ENCODE results near the gene C4orf36.

The C4orf36 gene

DNA sequence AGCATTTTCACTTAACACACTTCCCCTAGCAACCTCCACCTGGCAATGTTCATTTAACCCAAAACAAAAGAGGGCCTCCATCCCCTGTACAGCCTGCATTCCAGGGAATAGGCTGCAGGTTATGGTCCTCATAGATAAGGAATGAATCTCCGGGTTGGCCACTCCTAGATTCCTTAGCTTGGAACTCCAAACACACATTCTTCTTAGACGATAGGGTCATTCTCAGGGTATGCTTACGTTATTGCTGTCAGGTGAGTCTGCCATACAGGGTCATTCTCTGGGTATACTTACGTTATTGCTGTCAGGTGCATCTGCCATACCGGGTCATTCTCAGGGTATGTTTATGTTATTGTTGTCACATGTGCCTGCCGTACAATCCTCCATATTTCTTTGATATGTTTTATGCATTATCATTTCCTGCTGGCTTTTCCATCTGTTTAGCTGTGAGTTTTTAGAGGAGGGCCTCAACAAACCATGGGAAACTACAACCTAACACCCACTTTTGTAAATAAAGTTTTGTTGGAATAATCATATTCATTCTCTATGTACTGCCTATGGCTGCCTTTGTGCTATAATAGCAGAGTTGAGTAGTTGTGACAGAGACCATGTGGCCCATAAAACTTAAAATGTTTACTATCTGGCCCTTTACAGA is 34.3 kb upstream of the C4orf36 start:
- no peaks in the 10 kb centered on the region for H3K27me3 Mint-ChIP-seq
- H3K27ac Mint-ChIP-seq, result no peak overlapping the region
- no peak overlapping the region for H3K4me3 Mint-ChIP-seq
- peaks cover 57% of the 10 kb centered on the region for H3K4me1 Mint-ChIP-seq (ENCODE audit: low read depth)
- H3K9me3 Mint-ChIP-seq, result no peaks in the 10 kb centered on the region
- peaks cover 32% of the 10 kb centered on the region for H3K36me3 Mint-ChIP-seq (ENCODE audit: low read depth)
- intact Hi-C loops (cut with micrococcal nuclease), result no loop called here

DNA sequence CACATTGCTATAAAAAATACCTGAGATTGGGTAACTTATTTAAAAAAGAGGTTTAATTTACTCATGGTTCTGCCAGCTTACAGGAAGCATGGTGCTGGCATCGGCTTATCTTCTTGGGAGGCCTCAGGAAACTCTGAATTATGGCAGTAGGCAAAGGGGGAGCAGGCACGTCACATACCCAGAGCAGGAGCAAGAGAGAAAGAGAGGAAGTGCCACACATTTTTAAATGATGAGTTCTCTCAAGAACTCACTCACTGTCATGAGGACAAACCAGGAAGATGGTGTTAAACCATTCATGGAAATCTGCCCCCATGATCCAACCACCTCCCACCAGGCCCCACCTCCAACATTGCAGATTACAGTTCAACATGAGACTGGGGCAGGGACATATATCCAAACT is 32.6 kb upstream of the C4orf36 start:
- H3K4me1 Mint-ChIP-seq (ENCODE audit: low read depth), result peaks cover 62% of the 10 kb centered on the region
- no peaks in the 10 kb centered on the region for H3K9me3 Mint-ChIP-seq
- intact Hi-C loops (cut with micrococcal nuclease), result no loop called here
- peak overlapping the region; percentile 12 for H3K27ac Mint-ChIP-seq
- H3K27me3 Mint-ChIP-seq, result no peaks in the 10 kb centered on the region
- H3K4me3 Mint-ChIP-seq, result no peak overlapping the region
- H3K36me3 Mint-ChIP-seq (ENCODE audit: low read depth), result peaks cover 18% of the 10 kb centered on the region

- H3K36me3 Mint-ChIP-seq (ENCODE audit: low read depth), result peaks cover 21% of the 10 kb centered on the region
- no peaks in the 10 kb centered on the region for H3K9me3 Mint-ChIP-seq
- peak overlapping the region; percentile 90 for H3K27ac Mint-ChIP-seq
- no peak overlapping the region for H3K4me3 Mint-ChIP-seq
- intact Hi-C loops (cut with micrococcal nuclease), result loop anchor here (1.0 kb wide), 1 partner anchor 172 kb away; no protein-coding TSS in a partner anchor
- H3K4me1 Mint-ChIP-seq (ENCODE audit: low read depth), result peaks cover 64% of the 10 kb centered on the region
- no peaks in the 10 kb centered on the region for H3K27me3 Mint-ChIP-seq
Observed at GRCh38 chr4:86921608-86922252, 29.5 kb upstream of the C4orf36 start.

GRCh38 chr4:86919561-86920223 is 27.5 kb upstream of the C4orf36 start:
- H3K4me3 Mint-ChIP-seq, result peak overlapping the region; percentile 37
- intact Hi-C loops (cut with micrococcal nuclease), result no loop called here

DNA sequence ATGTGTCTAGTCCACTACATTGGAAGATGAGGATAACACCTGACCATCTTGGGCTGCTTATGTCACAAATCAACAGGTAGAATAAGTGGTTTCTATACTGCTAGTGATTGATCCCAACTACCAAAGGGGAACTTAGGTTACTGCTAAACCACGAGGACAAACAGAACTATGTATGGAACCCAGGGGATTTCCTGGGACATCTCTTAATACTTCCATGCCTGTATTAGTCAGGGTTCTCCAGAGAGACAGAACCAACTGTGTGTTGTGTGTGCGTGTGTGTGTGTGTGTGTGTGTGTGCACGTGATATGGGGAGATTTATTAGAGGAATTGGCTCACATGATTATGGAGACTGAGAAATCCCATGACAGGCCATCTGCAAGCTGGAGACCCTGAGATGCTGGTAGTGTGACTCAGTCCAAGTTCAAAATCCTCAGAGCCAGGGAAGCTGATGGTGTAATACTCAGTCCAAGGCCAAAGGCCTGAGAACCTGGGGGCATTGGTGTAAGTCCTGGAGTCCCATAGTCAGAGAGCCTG is 26.4 kb upstream of the C4orf36 start:
- Mint-ChIP-seq H3K4me1 (ENCODE audit: low read depth) (peaks cover 62% of the 10 kb centered on the region), H3K27me3 (no peaks in the 10 kb centered on the region), H3K4me3 (no peak overlapping the region), H3K36me3 (ENCODE audit: low read depth) (peaks cover 17% of the 10 kb centered on the region), H3K27ac (peak overlapping the region; percentile 90), H3K9me3 (no peaks in the 10 kb centered on the region)
- intact Hi-C loops (cut with micrococcal nuclease), result no loop called here

More at GRCh38 chr4:86919561-86920223, 27.5 kb upstream of the C4orf36 start:
- H3K27ac Mint-ChIP-seq, result peak overlapping the region; percentile 90
- no peaks in the 10 kb centered on the region for H3K27me3 Mint-ChIP-seq
- peaks cover 64% of the 10 kb centered on the region for H3K4me1 Mint-ChIP-seq (ENCODE audit: low read depth)
- no peaks in the 10 kb centered on the region for H3K9me3 Mint-ChIP-seq
- H3K36me3 Mint-ChIP-seq (ENCODE audit: low read depth), result peaks cover 19% of the 10 kb centered on the region

DNA sequence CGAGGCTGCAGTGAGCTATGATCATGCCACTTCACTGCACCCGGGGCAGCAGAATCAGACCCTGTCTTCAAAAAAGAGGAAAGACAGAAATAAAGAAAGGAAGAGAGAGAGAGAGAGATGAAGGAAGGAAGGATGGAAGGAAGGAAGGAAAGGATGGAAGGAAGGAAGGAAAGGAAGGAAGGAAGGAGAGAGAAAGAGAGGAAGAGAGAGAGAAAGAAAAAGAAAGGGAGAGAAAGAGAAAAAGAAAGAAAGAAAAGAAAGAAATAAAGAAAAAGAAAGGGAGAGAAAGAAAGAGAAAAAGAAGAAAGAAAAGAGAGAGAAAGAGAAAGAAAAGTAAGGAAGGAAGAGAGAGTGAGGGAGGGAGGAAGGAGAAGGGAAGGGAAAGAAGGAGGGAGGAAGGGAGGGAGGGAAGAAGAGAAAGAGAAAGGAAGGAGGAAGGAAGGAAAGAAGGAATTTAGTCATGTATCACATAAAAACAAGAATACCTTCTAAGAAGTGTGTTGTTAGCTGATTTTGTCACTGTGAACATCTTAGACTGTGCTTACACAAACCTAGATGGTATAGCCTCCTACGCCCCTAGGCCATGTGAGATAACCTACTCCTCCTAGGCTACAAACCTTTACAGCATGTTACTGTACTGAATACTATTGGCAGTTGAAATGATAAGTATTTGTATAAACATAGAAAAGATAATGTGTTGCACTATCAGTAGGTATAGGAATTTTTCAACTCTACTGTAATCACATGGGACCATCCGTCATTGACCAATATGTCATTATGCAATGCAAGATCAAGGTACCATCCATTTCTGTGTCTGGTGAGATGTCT is 25.2 kb upstream of the C4orf36 start:
- intact Hi-C loops (cut with micrococcal nuclease), result no loop called here
- Mint-ChIP-seq H3K9me3 (no peaks in the 10 kb centered on the region), H3K4me3 (no peak overlapping the region), H3K27me3 (no peaks in the 10 kb centered on the region), H3K27ac (peak overlapping the region; percentile 90), H3K4me1 (ENCODE audit: low read depth) (peaks cover 56% of the 10 kb centered on the region), H3K36me3 (ENCODE audit: low read depth) (peaks cover 17% of the 10 kb centered on the region)

GRCh38 chr4:86916392-86916791 is 24.2 kb upstream of the C4orf36 start:
- Mint-ChIP-seq H3K36me3 (ENCODE audit: low read depth) (peaks cover 17% of the 10 kb centered on the region), H3K27ac (no peak overlapping the region), H3K4me1 (ENCODE audit: low read depth) (peaks cover 56% of the 10 kb centered on the region), H3K4me3 (no peak overlapping the region), H3K27me3 (no peaks in the 10 kb centered on the region), H3K9me3 (no peaks in the 10 kb centered on the region)
- intact Hi-C loops (cut with micrococcal nuclease), result no loop called here

DNA sequence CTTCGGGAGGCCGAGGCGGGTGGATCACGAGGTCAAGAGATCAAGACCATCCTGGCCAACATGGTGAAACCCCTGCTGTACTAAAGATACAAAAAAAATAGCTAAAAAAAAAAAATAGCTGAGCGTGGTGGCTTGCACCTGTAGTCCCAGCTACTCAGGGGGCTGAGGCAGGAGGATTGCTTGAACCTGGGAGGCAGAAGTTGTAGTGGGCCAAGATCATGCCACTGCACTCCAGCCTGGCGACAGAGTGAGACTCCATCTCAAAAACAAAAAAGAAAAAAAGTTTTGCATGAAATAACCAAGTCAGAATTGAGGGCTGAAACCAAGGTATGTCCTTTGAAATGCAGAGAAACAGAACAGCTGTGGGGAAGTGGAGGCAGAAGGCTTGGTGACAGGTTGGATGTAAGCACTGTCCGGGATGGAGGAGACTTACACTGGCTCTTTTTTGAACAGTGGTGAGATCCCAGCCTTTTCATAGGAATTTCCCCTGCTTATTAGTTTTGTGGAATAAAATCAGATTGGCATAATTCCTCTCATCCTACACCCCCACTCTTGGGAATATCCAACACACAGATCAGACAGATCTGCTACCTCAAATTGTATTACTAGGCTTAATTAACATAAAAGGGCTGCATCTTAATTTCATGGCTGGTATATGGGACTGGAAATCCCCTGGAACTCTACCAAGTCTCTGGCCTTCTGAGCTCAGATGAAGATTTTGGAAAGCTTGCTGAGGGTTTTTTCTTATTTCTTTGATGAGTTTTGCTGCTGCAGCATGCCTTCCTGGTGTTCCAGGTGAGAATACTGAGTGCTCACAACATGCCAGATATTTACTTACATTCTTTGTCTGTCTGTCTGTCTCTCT is 18.8 kb upstream of the C4orf36 start:
- Mint-ChIP-seq H3K4me1 (ENCODE audit: low read depth) (peaks cover 65% of the 10 kb centered on the region), H3K27me3 (no peaks in the 10 kb centered on the region), H3K9me3 (no peaks in the 10 kb centered on the region), H3K36me3 (ENCODE audit: low read depth) (peaks cover 11% of the 10 kb centered on the region), H3K27ac (peak overlapping the region; percentile 86), H3K4me3 (no peak overlapping the region)
- intact Hi-C loops (cut with micrococcal nuclease), result no loop called here

- H3K36me3 Mint-ChIP-seq (ENCODE audit: low read depth), result peaks cover 11% of the 10 kb centered on the region
- H3K9me3 Mint-ChIP-seq, result no peaks in the 10 kb centered on the region
- no peaks in the 10 kb centered on the region for H3K27me3 Mint-ChIP-seq
- H3K27ac Mint-ChIP-seq, result peak overlapping the region; percentile 86
- intact Hi-C loops (cut with micrococcal nuclease), result no loop called here
- H3K4me1 Mint-ChIP-seq (ENCODE audit: low read depth), result peaks cover 71% of the 10 kb centered on the region
- H3K4me3 Mint-ChIP-seq, result peak overlapping the region; percentile 39
Observed at GRCh38 chr4:86910369-86910768, 18.1 kb upstream of the C4orf36 start.

- Mint-ChIP-seq H3K27me3 (no peaks in the 10 kb centered on the region), H3K4me1 (ENCODE audit: low read depth) (peaks cover 67% of the 10 kb centered on the region), H3K4me3 (peak overlapping the region; percentile 39), H3K9me3 (no peaks in the 10 kb centered on the region), H3K36me3 (ENCODE audit: low read depth) (peaks cover 4% of the 10 kb centered on the region), H3K27ac (peak overlapping the region; percentile 86)
- intact Hi-C loops (cut with micrococcal nuclease), result no loop called here
Observed at GRCh38 chr4:86909546-86910295, 17.5 kb upstream of the C4orf36 start.

DNA sequence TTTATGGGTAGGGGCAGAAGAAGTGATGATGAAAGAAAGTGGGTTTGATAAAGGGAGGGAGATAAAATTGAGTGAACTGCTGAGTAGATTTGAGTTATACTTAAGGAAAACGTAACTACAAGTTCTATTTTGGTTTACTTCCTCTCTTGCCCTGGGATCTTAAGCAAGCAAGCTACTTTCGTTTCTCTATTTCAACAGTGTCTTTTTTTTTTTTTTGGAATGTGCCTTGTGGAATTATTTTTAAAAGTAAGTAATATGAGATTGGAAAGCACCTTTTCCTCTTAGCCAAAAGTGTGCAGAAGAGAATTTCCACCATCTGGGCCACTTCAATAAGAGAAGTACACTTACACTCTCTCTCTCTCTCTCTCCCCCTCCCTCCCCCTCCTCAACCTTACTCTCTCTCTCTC is 16.0 kb upstream of the C4orf36 start:
- Mint-ChIP-seq H3K4me1 (ENCODE audit: low read depth) (peaks cover 74% of the 10 kb centered on the region), H3K27ac (peak overlapping the region; percentile 86), H3K9me3 (no peaks in the 10 kb centered on the region), H3K36me3 (ENCODE audit: low read depth) (no peaks in the 10 kb centered on the region), H3K27me3 (no peaks in the 10 kb centered on the region), H3K4me3 (peak overlapping the region; percentile 34)
- intact Hi-C loops (cut with micrococcal nuclease), result no loop called here

DNA sequence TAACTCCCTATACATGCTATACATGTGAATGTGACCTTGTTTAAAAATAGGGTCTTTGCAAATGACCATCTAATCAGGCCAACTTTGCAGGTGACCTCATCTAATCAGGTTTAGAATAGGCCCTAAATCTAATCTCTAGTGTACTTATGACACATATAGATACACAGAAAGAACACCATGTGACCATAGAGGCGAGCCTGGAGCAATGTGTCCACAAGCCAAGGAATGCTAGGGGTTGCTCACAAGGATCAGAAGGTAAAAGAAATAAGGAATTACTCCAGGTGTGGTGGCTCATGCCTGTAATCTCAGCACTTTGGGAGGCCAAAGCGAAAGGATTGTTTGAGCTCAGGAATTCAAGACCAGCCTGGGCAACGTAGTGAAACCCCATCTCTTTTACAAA is 9.6 kb upstream of the C4orf36 start:
- Mint-ChIP-seq H3K27ac (no peak overlapping the region), H3K27me3 (no peaks in the 10 kb centered on the region), H3K4me1 (ENCODE audit: low read depth) (peaks cover 35% of the 10 kb centered on the region), H3K4me3 (no peak overlapping the region), H3K36me3 (ENCODE audit: low read depth) (no peaks in the 10 kb centered on the region), H3K9me3 (no peaks in the 10 kb centered on the region)
- intact Hi-C loops (cut with micrococcal nuclease), result no loop called here

All from dendritic cell treated with granulocyte-macrophage colony-stimulating factor and Interleukin-4, amounts not matched to agents 40 ng/mL and 50 ng/mL, for 4 days (primary cell).